ENCODE results near the gene SERPINB1.
A peak's percentile ranks its signal among the peaks of the same experiment; 100 is the strongest.
"Not testable (repeated sequence)": the region's sequence is repeated elsewhere in the genome, so short reads cannot be mapped to it uniquely, and the experiment has no call there.

Gene SERPINB1

DNA sequence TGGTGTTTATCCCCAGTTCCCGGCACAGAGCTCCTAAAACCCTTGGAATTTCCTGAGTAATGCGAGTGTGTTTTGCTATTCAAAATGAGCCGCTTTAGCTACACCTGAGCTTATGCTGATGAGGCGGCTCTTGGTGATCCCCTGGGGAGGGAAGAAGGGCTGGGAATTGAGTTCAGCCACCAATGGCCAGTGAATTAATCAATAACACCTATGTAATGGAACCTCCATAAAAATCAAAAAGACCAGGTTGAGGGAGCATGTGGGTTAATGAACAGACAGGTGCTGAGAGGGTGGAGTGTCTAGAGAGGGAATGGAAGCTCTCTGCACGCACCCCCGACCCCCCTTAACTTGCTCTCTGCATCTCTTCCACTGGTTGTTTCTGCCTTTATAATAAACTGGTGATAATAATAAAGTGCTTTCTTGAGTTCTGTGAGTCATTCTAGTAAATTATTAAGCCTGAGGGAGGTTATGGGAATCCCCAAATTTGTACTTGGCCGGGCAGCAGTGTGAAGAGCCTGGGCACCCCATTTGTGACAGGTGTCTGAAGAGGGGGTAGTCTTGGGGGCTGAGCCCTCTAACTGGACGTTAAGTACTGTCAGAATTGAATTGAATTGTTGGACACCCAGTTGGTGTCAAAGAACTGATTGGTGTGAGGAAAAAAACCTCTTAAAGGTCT lies 24.6 kb upstream of the SERPINB1 start:
- DNase-seq (ENCODE audit: low spot score), result no peak

GRCh38 chr6:2865694-2866151 lies 24.1 kb upstream of the SERPINB1 start:
- DNase-seq (ENCODE audit: low spot score), result peak; percentile 57

- DNase-seq (ENCODE audit: low spot score), result no peak
Observed at GRCh38 chr6:2865270-2865669, 23.6 kb upstream of the SERPINB1 start.

GRCh38 chr6:2863901-2864300 lies 22.2 kb upstream of the SERPINB1 start:
- no peak for DNase-seq (ENCODE audit: low spot score)

- no peak for DNase-seq (ENCODE audit: low spot score)
Observed at GRCh38 chr6:2862712-2863181, 21.1 kb upstream of the SERPINB1 start.

- no peak for DNase-seq (ENCODE audit: low spot score)
Observed at GRCh38 chr6:2861822-2862164, 20.1 kb upstream of the SERPINB1 start.

DNA sequence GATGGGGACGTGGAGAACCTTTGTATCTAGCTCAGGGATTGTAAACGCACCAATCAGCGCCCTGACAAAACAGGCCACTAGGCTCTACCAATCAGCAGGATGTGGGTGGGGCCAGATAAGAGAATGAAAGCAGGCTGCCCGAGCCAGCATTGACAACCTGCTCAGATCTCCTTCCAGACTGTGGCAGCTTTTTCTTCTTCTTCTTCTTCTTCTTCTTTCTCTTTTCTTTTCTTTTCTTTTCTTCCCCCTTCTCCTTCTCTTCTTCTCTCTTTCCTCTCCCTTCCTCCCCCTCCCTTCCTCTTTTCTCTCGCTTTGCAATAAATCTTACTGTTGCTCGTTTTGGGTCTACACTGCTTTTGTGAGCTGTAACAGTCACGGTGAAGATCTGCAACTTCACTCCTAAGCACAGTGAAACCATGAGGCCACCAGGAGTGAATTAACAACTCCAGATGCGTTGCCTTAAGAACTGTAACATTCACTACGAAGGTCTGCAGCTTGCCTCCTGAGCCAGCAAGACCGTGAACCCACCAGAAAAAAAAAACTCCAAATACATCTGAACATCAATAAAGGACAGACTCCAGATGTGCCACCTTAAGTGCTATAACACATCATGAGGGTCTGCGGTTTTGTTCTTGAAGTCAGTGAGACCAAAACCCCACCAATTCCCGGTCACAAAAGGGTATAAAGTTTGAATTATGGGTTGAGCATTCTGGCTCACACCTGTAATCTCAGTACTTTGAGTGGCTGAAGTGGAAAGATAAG lies 19.6 kb upstream of the SERPINB1 start:
- DNase-seq (ENCODE audit: low spot score), result no peak

DNA sequence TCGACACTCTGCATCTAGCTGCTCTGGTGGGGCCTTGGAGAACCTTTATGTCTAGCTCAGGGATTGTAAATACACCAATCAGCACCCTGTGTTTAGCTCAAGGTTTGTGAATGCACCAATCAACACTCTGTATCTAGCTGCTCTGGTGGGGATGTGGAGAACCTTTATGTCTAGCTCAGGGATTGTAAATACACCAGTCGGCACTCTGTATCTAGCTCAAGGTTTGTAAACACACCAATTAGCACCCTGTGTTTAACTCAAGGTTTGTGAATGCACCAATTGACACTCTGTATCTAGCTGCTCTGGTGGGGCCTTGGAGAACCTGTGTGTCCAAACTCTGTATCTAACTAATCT lies 19.0 kb upstream of the SERPINB1 start:
- not testable (repeated sequence) for DNase-seq (ENCODE audit: low spot score)

DNA sequence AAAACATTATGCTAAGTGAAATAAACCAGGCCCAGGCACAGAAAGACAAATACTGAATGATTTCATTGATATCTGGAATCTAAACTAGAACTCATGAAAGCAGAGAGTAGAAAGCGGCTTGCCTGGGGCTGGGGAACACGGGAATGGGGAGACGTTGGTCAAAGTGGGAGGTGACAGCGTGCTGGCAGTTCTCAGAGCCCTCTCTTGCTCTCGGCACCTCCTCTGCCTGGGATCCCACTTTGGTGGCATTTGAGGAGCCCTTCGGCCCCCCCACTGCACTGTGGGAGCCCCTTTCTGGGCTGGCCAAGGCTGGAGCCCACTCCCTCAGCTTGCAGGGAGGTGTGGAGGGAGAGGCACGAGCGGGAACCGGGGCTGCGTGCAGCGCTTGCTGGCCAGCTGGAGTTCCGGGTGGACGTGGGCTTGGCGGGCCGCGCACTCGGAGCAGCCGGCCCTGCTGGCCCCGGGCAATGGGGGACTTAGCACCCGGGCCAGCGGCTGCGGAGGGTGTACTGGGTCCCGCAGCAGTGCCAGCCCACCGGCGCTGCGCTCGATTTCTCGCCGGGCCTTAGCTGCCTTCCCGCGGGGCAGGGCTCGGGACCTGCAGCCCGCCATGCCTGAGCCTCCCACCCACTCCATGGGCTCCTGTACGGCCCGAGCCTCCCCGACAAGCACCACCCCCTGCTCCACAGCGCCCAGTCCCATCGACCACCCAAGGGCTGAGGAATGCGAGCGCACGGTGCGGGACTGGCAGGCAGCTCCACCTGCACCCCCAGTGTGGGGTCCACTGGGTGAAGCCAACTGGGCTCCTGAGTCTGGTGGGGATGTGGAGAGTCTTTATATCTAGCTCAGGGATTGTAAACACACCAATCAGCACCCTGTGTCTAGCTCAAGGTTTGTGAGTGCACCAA lies 18.4 kb upstream of the SERPINB1 start:
- DNase-seq (ENCODE audit: low spot score), result not testable (repeated sequence)

GRCh38 chr6:2859185-2859700 lies 17.6 kb upstream of the SERPINB1 start:
- no peak for DNase-seq (ENCODE audit: low spot score)

- DNase-seq (ENCODE audit: low spot score), result no peak
Observed at GRCh38 chr6:2857580-2858337, 16.1 kb upstream of the SERPINB1 start.

DNA sequence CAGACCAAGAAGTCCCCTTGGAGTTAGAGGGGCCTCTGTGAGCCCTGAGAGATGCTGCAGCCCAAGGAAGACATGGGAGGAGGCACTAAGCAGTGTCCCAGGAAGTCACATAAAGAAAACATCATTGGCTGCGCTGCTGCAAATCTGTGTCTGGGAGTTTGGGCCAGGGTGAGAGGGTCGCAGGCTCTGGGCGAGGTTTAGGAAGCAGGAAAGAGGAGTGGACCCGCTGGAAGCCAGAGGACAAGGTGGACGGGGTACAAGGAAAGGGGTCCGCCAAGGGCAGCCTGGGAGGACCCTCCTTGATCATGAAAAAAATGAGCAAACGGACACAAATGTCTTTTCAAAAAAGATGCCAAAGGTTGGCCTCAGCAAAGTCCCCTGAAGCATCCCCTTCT lies 15.5 kb upstream of the SERPINB1 start:
- DNase-seq (ENCODE audit: low spot score), result no peak

- DNase-seq (ENCODE audit: low spot score), result no peak
Observed at GRCh38 chr6:2855061-2855519, 13.4 kb upstream of the SERPINB1 start.

- DNase-seq (ENCODE audit: low spot score), result no peak
Observed at GRCh38 chr6:2854396-2854982, 12.8 kb upstream of the SERPINB1 start.

- DNase-seq (ENCODE audit: low spot score), result peak; percentile 85
Observed at GRCh38 chr6:2853769-2854395, 12.2 kb upstream of the SERPINB1 start.

GRCh38 chr6:2853378-2853768 lies 11.7 kb upstream of the SERPINB1 start:
- DNase-seq (ENCODE audit: low spot score), result not testable (repeated sequence)

DNA sequence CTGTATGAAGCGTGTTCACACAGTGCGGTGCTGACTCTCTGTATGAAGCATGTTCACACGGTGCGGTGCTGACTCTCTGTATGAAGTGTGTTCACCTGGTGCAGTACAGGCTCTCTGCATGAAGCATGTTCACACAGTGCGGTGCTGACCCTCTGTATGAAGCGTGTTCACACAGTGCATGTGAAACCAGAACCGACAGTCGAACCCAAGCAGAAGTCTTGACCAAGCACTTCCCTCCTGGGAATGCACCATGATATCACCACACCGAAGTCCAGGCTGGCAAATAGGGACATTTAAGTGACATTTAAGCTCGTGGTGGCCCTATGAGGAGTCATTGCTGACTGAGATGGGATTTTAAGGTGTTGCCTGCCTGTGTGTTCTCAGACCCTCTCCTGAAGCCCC lies 11.3 kb upstream of the SERPINB1 start:
- no peak for DNase-seq (ENCODE audit: low spot score)

GRCh38 chr6:2852514-2852855 lies 10.8 kb upstream of the SERPINB1 start:
- DNase-seq (ENCODE audit: low spot score), result no peak

DNA sequence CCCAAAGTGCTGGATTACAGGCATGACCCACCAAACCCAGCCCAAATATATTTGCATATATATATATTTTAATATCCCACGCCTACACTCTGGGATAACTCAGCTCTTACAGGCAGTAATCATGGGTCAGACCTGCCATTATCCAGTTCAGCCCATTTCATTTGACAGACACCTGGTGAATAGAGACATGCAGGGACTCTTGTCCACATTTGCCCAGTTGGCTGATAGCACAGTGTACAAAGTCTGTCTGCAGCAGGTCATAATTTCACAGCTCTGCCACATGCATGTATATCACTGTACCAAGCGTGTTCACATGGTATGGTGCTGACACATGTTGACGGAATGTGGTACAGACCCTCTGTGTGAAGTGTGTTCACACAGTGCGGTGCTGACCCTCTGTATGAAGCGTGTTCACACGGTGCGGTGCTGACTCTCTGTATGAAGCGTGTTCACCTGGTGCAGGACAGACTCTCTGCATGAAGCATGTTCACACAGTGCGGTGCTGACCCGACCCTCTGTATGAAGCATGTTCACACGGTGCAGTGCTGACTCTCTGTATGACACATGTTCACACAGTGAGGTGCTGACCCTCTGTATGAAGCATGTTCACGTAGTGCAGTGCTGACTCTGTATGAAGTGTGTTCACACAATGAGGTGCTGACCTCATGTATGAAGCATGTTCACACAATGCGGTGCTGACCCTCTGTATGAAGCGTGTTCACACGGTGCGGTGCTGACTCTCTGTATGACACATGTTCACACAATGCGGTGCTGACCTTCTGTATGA lies 10.3 kb upstream of the SERPINB1 start:
- DNase-seq (ENCODE audit: low spot score), result no peak

DNA sequence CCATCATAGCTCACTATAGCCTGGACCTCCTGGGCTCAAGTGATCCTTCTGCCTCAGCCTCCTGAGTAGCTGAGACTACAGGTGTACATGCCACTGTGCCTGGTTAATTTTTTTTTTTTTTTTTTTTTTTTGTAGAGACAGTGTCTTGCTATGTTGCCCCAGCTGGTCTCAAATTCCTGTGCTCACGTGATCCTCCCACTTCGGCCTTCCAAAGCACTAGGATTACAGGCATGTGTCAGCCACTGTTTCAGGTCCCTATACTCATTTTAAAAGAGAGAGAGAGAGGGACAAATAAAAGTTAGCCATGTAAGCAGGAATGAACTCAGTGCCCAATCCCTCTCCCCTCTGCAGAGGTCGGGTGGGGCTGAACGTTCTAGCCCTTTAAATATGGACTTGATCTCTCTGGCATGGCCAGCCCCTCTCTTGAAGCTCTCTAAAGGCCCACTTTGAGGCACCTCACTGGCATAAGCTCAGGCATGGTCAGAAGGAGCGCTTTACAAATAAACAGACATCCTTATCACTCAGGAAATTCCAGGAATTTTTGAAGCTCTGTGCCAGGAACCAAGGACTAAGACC lies 9.0 kb upstream of the SERPINB1 start:
- peak; percentile 32 for DNase-seq (ENCODE audit: low spot score)

Measured in AG20443 (cell line).